NCI-H146 treated with DMSO at 0.1 percent for 48 hours (cell line): Measurements from ENCODE around the gene HAND2.

Experiments
- DNase-seq: peaks from one replicate; lab custom pipeline; 2025; ENCODE audit not compliant: unreplicated experiment; lab: John Stamatoyannopoulos, UW

The HAND2 gene

DNA sequence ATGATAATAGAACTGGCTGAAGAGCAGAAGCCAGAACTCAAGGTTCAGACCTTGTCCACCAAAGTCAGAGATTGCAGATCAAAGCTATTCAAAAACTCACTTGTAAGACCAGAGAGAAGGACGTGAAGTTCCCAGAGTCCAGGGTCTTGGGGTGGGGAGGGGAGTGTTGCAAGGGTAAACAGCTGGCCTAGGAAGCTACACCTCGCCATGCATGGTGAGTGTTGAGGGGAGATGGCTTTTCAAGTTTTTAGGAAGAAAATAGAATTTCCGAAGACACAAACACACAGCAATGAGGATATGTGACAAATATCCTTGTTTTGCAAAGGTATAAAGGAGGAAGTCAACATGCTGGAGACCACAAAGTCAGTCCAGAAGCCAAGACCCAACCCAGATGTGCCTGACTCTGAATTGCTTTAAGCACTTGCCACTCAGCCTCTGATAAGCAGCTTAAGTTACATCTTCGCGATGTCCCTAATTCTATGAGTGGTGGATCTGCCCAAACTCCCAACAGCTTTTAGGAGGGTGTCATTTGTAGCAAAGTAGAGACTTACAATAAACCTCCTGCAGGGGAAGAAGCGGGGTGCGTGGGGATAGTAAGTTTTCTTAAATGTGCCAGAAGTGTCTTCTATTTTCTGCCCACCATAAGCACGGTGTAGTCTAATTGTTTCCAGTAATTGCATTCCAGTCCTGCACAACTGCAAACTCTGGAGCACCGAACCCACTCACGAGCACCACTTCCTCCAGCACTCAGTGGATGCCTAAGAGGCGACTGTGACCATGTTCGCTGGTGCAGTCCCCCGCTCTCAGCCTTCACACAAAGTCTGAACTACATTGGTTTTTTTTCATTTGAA, 26.5 kb downstream of the HAND2 start:
- no peak for DNase-seq

DNA sequence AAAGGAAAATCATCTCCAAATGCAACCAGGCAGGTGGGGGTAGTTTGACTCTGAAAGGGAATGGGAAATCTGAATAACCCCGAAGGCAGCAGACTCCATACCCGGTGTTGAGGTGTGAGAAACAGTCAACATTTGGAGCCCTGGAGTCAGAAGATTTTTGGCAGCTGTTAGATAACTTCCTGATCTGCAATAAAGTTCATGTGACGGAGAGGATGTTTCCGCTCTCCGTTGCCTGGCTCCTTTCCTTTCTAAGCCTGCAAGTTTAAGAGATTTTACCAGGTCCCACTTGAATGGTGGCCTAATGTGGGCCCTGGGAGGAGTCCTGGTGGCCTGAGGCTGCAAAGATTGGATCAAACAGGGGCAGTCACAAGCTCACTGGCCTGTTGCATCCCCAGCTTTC, 27.7 kb downstream of the HAND2 start:
- no peak for DNase-seq

DNA sequence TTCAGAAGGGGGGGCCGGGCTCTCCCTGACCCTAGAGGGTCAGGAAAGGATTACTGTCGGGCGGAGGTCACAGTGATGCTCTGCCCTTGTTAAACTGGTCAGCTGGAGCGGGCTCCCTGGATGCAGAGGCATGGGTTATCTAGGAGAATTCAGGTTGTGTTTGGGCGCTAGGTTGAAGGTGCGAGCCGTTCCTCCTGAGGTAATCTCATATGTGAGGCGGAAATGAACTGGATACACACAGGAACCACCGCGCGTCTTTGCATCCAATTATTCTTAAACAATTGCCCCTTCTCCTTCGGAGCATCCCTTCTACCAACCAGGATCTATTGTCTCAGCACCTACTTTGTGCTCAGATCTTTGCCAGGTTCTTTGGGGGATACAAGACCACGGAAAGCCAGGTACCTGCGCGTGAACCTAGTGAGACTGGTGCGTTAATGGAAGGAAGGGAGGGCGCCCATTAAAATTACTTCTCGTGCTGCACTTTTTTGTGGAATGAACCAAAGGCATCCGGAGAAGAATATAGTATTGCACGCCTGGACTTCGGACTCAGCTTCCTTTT, 28.4 kb downstream of the HAND2 start:
- no peak for DNase-seq

DNA sequence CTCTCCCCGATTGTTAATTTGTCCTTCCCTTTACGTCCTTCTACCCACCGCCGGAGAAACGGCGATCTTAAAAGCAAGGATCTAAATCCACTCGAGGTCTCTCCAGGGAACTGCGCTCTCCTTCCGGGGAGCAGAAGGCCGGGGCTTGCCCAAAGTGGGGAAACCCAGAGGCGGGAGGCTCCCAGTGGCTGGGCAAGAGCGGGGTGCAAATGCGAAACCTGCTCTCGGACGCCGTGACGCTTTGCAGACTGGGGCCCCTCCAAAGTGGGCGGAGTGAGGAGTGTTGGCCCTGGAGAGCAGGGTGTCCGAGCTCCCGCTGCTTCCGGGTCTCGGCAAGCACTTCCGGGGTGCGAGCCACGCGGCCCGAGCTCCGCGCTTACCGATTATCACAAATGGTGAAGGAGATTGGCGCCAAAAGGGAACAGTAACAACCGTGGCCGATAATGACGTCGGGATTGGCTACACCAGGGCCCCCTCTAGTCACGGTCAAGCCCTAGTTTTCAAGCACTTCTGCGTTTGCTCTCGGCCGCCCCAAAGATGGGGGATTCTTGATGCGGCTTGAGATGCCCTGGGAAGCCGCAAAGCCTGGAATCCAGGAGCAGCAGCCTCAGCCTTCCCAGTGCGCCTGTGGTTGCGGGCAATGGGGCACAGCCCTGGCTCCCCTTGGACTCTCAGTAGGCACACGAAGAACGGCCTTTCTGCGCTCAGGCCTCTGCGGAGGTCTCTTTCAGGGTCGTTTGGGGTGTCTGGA, 29.0 kb downstream of the HAND2 start:
- DNase-seq, result no peak

DNA sequence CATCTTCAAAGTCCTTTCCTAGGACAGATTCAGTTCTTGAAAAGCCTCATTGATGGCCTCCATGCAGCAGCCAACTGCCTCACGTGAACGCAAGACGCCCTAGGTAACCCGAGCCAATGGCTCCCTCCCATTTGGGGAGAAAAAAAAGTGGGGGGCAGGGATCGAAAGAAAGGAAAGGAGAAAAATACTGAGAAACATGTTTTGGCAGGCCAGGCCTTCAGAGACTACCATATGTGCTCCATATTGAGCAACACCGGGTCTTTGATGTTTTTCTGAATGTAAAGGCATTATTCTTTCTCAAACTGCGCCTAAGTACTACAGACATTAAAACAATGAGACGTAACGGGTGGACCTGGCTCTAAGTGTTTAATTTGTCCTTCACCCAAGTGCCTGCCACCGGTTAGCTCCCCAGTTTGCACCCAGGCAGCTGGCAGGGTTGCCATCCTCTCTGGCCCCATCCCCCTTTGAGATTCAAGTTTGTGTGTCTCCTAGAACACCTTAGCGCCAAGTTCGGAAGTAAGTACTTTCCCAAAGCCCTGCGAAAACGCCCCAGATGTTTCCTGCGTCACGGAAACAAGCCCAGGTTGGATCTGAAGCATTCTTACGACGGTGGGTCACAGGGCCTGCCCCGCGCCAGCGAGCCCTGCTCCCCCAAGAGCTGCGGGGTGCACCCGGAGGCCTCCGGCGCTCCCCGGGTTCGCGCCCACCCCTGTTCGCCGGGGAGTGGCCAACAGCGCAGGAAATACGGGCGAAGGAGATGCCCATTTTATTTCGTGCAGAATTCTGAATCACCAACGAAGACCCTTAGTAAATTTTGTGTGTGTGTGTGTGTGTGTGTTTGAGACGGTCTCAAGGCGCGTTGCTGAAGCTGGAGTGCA, 30.1 kb downstream of the HAND2 start:
- no peak for DNase-seq

DNA sequence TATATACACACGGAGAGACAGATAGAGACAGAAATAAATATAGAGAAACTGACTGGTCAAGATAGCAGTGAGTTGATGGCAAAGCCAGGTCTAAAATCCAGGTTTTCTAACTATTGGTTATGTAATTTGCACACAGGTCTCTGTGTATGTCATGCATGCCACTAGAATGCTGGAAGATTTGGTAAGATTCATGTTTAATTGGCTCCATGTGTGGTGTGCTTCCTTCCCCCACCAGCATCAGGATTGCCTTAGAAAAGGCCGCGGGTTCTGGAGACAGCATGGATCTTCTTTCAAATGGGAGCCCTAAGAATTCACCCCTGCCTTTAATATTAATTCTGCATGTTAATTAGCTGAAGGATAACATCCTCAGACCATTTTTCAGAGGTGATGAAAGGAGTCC, 31.3 kb downstream of the HAND2 start:
- DNase-seq, result no peak

DNA sequence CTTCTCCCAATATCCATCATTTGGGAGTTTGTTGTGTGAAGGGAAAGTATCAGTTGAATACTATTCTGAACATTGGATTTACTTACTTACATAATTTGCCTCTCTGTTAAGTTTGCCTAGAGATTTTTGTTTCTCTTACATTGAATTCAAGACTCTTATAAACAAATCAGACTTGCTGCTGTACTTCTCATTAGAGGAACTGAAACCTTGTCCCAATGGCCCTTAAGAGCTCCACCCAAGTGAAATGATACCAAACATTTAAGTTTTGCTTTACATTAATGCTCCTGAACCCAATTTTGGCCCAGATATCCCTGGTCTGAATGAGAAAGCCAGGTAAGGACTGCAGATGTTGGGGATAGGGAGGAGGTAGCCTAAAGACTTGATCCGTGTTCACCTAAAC, 32.0 kb downstream of the HAND2 start:
- DNase-seq, result no peak

DNA sequence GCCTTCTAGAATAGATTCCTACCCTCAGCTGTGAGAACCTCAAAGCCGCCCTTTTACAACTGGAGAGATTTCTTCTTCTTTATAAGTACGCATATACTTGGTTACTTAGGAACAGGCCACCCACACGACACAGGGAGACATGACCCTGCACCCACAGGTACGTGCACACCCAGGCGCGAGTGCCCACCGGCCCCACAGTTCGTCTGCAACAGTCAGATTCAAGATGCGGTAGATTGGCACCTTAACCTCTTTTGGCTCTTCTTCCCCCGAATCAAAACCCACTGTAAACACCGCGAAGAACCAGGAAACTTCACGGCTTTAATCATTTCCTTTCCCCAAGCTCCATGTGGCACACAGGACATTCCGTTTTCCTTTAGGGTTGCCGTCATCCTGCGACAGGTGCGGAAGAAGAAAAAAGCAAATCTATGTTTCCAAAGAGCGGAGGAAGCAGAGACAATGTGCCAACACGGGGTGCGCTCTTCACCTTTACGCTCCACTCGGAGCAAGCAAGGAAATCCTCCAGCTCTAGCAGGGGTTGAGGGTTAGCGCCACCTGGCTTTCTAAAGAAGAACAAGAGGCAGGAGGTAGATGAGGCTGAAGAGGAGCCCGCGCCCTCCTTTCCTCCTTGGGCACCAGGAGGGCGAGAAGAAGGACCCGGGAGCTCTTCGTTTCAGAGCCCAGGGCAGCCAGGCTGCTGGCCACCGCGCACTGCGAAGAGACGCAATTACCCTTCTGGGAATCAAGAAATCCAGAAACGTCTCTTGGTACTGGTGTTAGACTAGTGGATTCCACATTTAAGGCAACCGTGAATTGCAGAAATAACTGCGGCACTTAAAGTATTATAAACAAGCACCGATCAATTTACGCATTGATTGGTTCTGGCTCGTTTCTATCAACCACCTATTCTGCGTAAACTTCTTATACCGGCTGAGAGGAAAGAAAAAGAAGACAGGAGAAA, 35.7 kb downstream of the HAND2 start:
- no peak for DNase-seq

DNA sequence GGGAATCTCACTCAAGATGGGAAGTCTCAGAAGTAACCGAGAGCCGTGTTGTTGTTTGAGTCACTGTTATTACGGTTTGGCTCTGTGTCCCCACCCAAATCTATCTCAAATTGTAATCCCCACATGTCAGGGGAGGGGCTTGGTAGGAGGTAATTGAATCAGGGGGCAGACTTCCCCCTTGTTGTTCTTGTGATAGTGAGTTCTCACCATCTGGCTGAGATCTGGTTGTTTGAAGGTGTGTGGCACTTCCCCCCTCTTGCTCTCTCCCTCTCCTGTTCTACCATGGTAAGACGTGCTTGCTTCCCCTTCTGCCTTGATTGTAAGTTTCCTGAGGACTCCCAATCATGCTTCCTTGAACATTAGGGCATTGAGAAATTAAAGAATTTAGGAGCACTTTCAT, 37.0 kb downstream of the HAND2 start:
- DNase-seq, result no peak

DNA sequence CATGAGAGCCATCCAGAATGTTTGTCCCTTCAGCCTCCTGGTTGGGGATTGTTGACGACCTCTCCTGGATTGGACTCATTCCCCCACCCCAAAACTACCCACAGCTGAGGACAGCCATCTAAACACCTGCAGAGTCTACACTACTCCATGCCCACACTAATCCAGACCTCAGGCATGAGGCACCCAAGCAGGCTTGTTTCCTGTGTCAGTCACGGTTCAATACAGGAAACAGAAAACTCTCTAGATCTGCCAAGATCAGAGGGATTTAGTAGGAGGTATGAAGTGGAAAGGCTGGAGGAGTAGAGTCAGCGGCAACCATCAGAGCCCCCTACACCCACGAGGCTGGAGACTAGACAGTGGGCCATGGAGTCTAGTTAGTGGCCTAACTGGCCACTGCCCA, 37.7 kb downstream of the HAND2 start:
- DNase-seq, result no peak

DNA sequence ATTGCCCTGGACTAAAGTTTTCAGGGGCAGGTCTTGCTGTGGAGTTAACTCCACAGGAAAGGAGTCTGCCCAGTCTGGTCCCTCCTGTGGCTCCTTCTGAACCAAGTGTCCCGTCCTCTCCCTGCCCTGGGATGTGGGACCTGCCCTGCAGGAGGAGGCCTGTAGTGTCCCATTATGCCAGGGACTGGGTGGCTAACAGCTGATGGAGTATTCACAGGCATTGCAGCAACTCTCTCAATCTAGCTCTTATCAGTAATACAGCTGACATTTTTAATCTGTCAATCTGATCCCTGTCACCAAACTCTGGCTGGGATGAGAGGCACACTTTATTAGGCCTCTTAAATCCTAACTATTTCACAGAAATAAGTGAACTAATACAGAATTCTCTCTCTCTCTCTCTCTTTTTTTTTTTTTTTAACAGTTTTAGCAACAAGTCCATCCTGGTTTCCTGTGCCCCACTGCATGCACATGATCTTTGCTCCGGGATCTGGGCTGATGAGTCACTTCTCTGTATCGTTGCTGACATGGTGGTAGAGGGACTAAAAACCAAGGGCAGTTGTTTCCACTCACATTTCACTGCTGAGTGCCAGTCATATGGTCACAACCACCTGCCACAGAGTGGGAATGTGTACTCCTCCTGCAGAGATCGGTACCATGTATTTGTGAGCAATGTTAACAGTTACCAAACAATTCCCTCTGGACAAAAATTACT, 39.1 kb downstream of the HAND2 start:
- no peak for DNase-seq

DNA sequence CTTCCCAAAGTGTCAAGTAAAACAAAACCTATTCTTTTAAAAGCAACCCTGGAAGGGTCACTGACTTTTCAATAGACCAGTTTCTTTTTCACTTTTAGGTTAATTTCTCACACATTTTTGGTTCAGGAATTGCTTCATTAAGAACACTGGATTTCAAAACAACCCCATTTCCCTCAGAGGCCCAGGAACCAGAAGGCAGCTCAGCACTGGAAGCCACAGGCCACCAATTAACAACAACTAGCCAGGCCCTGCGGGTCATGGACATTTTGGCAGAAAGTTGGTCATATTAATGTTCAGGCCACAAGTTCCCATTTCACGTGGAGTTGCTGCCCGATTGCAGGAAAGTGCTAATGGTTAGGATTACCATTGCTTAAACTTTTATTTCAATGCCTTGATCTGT, 39.8 kb downstream of the HAND2 start:
- DNase-seq, result no peak

DNA sequence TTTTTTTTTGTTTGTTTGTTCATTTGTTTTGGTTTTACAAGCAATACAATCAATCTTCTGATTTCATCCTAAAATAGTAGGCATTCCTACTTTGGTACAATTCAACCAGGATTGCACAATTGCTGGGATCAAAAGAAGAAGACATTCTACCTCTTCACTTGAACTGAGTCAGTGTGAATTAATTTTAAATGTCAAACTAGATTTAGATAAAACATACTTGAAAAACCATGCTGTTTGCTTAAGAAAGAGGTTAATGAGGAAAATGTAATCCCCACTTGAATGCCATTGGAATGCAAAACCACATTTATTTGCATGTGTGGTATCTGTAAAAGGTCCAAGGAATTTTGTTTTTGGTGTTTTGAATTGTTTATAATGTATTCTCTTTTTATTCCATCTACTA, 40.5 kb downstream of the HAND2 start:
- DNase-seq, result no peak

DNA sequence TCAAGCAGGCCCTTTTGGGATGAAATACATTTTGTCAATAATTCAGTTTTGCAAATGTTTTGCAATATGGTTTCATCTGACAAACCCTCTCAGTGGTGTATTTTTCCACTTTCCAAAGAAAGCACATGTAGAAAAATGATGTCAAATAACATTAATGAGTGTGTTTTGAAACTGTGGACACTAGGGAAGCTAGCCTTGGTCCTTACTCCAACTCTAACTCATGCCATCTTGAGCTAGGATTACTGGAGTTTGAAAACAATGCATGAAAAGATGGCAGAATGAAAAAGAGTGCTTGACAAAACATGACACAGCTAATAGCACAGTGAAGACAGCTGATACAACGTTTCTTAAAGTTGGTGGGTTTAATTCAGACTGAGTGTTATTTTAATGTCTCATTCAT, 41.4 kb downstream of the HAND2 start:
- no peak for DNase-seq

DNA sequence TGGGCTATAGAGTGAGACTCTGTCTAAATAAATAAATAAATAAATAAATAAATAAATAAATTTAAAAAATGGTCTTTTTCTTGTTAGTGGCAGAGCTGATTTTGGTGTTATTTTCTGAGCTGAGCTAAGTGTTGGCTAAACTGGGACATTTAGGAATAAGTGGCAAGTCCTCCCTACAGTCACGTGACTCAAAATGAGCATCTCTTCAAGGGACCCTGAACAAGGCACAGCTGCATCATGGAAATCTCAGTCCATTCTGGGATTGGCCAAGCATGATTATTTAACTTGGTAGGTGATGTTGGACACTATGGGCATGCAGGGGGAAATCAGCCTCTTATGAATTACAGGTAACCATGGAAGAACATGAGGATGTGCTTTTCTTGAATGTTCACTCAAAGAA, 42.0 kb downstream of the HAND2 start:
- DNase-seq, result no peak

DNA sequence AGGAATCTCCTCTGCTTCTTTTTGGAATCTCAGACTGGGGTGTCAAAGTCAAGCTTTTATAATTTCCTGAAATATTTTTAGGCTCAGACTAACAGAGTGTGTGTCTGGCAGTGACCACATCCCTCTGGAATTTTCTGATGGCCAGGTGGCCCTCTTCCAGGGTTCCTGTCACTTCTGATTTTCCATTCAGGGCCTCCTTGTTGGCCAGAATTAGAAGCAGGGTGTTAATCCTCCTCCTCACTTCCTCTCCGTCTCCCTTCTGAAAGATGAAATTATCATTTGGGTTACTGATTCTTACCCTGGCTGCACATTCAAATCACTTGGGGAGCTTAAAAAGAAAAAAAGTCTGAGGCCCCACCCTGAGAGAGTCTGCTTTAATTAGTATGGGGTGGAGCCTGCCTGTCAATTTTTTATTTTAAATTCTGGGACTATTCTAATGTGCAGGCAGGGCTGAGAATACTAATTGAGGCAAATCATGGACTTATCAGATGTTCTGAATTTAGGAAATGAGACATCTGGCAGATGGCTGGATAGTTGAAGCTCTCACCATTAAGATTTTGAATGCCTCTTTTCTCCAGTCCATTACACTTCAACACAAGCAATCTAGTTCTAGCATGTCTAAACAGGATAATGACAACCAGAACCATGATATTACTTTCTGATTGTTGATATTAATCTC, 43.2 kb downstream of the HAND2 start:
- no peak for DNase-seq

DNA sequence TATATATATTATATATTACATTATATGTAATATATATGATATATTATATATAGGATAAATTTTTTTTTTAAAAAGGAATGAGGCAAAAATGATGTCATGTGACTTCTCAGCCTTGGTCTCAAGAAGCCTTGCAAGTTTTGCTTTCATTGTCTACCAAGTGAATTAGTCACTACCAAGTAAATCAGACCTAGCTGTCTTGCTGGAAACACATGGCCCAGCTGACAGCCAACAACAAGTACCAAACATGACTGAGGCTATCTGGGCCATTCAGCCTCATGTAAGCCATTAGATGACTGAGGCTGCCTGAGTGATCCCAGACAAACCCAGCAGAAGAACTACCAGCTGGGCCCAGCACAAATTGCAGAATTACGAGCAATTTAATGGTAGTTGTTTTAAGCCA, 44.9 kb downstream of the HAND2 start:
- DNase-seq, result no peak

DNA sequence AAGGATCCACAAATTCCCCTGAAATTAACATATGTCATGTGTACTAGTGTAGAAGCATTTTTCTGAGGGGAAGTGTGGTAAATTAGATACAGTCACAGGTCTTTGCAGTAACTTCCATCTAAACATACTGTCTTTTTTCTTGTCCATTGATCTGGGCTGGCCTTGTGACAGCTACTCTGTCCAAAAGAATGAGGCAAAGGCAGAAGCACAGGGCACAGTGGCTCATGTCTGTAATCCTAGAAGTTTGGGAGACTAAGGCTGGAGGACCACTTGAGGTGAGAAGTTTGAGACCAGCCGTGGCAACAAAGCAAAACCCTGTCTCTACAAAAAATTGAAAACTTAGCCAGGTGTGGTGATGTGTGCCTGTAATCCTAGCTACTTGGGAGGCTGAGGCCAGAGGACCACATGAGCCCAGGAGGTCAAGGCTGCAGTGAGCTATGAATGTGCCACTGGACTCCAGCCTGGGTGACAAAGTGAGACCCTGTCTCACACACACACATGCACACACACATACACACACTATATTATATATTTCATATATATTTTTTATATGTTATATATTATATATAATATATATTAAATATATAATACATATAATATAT, 47.6 kb downstream of the HAND2 start:
- no peak for DNase-seq

DNA sequence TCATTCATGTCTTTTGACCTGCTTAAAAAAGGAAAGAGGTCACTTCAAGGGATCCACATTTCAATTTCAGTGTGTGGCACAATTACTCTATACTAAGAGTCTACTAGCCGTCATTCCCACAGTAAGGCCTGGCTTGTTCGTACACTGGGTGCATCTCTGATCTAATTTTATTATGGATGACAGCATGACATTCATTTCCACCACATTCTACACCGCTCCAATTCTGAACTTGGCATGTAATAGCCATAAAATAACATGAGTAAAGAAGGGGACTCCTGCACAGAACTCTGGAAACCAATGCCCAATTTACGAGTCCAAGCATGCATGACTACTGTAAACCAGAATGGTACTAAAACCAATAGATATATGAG, 51.1 kb downstream of the HAND2 start:
- DNase-seq, result no peak
